ENCODE results near the gene ZNF33B. TPM values are rescaled to one million over a fixed set of nuclear protein-coding genes. Genes with fewer than 3 reads are reported as not detected.

ZNF33B gene
- 13.2 TPM for total RNA-seq

- peak; percentile 99 for ATAC-seq
Observed at GRCh38 chr10:42638055-42638820, at the start of gene ZNF33B. Gene ZNF33B, minus strand, starts transcription at chr10:42638570. Its CDS starts 1,642 bp downstream, at chr10:42636928.

DNA sequence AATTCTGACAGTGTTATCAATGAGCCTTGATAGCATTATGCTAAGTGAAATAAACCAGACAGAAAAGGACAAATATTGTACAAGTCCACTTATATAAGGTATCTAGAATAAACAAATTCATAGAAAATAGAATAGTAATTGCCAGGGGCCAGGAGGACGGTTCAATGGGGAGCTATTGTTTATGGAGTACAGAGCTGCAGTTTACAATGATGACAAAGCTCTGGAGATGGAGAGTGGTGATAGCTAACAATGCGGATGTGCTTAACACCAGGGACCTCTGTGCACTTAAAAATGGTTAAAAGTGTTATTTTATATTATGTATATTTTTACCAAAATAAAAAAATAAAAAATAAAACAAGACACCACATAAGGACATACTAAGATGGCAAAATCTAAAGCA, 46.1 kb upstream of the ZNF33B start:
- ATAC-seq = no peak

DNA sequence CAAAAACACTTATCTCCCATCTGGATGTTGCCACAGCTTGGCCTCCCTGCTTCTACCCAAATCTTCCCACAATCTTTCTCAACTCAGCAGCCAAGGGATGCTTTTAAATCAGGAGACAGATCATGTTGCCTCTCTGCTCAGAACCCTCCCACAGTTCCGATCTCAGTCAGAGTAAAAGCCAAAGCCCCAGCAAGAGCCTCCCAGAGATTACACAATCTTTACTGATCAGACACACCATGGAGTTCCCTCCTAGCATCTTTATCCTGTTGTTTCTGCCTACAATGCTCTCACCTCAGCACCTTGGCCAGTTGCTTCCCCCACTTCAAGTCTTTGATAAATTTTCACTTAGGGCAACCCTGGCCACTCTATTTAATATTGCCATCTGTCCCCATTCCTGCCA, 41.9 kb upstream of the ZNF33B start:
- ATAC-seq = no peak

DNA sequence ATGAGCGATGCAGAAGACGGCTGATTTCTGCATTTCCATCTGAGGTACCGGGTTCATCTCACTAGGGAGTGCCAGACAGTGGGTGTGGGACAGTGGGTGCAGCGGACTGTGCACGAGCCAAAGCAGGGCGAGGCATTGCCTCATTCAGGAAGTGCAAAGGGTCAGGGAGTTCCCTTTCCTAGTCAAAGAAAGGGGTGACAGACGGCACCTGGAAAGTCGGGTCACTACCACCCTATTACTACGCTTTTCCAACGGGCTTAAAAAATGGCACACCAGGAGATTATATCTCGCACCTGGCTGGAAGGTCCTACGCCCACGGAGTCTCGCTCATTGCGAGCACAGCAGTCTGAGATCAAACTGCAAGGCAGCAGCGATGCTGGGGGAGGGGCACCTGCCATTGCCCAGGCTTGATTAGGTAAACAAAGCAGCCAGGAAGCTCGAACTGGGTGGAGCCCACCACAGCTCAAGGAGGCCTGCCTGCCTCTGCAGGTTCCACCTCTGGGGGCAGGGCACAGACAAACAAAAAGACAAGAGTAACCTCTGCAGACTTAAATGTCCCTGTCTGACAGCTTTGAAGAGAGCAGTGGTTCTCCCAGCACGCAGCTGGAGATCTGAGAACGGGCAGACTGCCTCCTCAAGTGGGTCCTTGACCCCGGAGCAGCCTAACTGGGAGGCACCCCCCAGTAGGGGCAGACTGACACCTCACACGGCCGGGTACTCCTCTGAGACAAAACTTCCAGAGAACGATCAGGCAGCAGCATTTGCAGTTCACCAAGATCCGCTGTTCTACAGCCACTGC, 27.0 kb upstream of the ZNF33B start:
- peak; percentile 73 for ATAC-seq

GRCh38 chr10:42654419-42654818, 16.0 kb upstream of the ZNF33B start:
- ATAC-seq = no peak

DNA sequence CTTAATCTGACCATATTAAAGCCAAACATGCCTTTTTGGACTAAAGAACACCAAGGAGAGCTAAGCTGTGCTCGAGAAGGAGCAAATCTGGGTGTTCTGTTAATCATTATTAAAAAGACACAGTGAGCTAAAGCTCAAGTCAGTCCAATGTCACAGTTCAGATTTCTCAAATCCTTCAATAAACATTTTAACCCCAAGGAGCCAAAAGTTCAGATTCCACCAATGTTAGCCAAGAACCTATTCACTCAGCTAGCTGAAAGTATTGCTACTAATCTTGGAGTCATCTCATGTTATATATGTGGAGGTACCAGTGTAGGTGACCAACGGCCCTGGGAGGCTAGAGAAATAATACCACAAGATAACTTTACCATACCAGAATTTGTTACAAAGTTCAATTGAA, 14.5 kb upstream of the ZNF33B start:
- ATAC-seq = no peak

GRCh38 chr10:42650374-42650773, 12.0 kb upstream of the ZNF33B start:
- ATAC-seq = no peak

DNA sequence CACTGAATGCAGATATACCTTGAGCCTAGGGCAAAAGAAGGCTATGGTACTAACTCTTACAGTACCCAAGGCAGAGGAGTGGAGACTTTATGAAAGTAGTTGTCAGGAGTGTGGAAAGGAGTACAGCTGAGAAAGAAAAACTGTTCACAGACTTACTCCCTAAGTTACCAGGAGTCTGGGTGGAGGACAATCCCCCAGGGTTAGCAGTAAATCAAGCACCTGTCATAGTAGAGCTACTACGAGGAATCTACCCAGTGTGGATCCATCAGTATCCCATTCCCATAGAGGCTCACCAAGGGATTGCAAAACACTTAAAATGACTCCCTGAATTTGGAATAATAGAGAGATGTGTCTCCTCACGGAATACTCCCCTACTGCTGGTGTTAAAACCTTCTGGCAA, 10.1 kb upstream of the ZNF33B start:
- no peak for ATAC-seq

DNA sequence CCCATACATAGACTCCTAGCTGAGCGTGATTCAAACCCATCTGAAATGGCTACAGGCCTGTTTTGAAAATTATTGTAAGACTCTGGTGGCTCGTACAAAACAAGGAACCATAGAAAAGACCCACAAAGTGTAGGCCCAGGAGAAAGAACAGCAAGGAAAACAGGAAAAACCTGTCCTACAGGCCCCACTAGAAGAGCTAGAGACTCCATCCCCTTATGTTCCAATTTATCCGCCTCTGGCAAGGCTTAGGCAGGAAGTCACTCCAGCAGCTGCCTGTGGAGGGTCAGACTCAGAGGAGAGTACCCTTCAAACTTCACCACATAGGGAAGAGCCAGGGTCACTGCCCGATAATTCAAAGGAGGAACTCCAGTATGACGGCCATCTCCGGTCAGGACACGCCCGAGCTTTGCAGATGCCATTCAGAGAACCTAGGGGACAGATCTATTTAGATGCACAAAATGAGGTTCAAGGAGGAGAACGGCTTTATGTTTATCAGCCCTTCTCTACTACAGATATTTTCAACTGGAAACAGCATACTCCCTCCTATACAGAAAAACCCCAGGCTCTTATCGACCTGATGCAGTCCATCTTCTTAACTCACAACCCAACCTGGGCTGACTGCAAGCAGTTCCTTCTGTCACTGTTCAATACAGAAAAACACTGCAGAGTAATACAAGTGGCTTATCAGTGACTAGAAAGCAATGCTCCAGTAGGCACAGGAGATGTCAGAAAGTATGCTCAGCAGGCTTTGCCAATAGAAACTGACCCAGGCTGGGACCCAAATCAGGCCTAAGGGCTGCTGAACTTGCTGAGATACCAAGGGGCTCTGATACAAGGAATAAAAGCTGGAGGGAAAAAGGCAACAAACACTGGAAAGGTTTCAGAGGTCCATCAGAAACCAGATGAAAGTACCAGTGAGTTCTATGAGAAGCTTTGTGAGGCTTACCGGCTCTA, 8.6 kb upstream of the ZNF33B start:
- ATAC-seq = peak; percentile 80

- ATAC-seq = no peak
Observed at GRCh38 chr10:42646214-42646613, 7.8 kb upstream of the ZNF33B start.

- ATAC-seq = no peak
Observed at GRCh38 chr10:42645516-42645915, 7.1 kb upstream of the ZNF33B start.

GRCh38 chr10:42645103-42645502, 6.7 kb upstream of the ZNF33B start:
- no peak for ATAC-seq

DNA sequence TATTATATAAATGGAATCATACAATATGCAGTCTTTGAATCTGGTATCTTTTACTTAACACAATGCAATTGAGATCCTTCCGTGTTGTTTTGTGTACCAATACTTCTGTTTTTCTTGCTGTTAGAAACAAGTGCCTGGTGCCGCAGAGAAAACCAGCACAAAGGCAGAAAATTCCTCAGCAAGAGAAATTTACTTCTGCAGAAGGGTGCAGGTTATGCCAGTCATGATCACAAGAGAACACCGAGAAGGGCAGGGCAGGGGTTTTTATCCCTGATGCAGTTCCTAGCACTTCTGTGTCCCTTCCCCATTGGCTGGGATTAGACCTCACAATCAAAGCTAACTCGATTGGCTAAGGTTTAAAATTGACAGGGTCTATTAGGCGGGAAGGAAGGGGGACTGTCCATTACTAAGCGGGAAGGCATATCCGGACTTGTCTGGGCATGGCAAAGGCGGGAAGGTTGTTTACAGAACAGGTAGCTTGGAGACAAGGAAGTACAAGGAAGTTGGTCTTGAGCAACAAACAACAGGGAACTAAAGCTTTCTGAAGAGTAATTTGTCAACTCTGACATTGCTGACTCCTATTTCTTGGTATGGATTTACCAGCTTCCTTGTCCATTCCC, 2.4 kb upstream of the ZNF33B start:
- peak; percentile 73 for ATAC-seq

- no peak for ATAC-seq
Observed at GRCh38 chr10:42638821-42639270, 476 bp upstream of the ZNF33B start.

- no peak for ATAC-seq
Observed at GRCh38 chr10:42637648-42638054, 719 bp downstream of the ZNF33B start.

DNA sequence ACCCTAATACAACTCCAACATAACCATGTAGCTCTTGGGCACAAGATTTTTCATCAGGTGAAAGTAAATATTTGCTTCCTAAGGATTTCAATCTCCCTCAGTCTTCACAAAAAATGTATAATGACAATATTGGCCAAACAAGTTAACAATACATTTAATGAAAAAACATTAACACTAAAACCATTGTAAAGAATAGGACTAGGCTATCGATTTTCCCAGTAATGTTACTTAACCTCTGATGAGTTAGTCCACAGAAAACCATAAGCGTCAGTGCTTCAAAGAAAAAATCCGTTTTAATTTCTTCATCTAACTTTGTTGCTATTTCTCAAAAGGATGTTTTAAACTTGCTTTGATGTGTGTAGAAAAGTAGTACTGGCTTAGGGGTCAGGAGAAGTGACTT, 1.2 kb downstream of the ZNF33B start:
- ATAC-seq = no peak

DNA sequence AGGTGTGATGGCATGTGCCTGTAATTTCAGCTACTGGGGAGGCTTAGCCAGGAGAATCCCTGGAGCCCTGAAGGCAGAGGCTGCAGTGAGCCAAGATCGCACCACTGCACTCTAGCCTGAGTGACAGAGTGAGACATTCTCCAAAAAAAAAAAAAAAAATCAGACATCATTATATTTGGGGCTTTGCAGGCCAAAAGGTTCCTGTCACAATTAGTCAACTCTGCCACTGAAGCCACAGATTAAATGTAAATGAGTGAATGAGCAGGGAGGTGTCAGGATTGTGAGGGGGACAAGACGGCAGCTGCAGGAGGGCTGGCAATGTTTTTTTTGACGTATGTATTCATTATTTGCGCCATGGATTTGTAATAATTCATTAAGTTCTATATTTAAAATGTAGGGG, 3.3 kb downstream of the ZNF33B start:
- no peak for ATAC-seq

DNA sequence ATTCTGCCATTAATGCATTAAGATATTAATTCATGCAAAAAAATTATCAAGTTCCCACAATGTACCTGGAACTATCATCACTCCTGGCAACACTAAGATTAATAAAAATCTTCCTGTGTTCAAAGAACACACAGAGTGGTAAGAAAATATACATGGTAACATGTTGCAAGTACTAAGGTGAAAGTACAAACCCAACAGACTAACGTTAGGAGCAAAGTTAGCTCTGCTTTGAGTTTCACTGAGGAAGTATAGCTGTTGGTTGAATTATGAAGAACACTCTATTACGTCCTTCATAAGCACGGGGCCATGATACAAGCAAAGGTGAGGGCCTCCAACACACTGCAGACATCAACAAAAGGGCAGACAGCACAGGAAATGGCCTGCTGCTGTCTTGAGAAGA, 5.8 kb downstream of the ZNF33B start:
- ATAC-seq = no peak

DNA sequence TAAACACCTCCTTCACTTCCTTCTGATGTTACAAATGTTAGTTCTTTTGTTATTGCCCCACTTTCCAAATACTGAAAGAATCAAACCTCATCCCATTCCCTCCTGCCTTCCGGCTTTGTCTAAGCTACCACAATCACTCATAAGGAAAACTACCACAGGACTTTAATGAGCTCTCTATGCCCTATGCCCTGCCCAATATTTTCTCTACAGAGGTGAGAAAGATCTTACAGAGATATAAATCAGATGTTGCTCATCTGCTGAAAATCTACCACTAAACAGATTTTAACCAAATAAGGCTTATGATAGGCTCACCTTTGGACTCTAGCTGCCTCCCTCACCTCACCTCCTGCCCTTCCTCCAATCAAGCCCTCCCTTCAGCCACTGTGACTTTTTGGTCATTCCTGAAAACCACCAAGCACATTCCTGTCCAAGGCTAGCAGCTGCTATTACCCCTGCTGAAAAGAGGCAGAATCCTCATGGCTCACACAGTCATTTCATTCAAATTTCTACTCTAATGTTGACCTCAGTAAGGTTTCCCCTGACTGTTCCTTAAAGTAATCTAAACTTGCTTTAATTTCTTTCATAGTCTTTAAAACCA, 7.7 kb downstream of the ZNF33B start:
- no peak for ATAC-seq

DNA sequence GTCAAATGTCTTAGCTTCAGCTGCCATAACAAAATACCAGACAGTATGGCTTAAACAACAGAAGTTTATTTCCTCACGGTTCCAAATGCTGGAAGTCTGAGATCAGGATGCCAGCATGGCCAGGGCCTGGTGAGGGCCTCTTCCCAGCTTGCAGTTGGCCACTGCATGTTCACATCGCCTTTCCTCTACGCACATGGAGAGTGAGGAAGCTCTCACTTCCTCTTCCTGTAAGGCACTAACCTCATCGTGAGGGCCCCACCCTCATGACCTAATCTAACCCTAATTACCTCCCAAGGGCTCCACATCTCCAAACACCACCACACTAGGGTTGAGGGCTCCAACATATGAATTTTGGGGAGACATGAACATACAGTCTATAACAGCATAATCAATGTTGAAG, 14.4 kb downstream of the ZNF33B start:
- no peak for ATAC-seq

DNA sequence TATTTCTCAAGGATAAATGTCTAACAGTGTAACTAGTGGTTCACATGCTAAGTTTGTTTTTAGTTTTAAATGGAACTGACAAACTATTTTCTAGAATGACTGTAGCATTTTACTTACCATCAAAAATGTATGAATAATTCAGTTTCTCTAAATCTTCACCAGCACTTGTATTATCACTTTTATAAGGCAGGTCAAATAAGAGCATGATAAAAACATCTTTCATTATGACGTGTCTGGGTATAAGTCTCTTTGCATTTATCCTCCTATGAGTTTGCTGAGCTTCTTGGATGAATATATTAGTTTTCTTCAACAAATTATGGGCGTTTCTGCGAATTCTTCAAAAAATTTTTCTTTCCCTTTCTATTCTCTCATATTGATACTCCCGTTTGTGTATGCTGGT, 19.9 kb downstream of the ZNF33B start:
- no peak for ATAC-seq

GRCh38 chr10:42615419-42615818, 23.0 kb downstream of the ZNF33B start:
- no peak for ATAC-seq

Measured in esophagus mucosa (tissue), 1 donor.